GM11168 (cell line): ENCODE results near the gene GAL3ST2.
"Not testable (repeated sequence)": the region's sequence is repeated elsewhere in the genome, so short reads cannot be mapped to it uniquely, and the experiment has no call there.

ENCODE experiments used
- in situ Hi-C: fragments of 300-500 bp; cut with MboI; formaldehyde crosslinking; loops from one replicate; pipeline ENCODE4 v1.12.0; 2022; ENCODE audit warnings: low sequenced_read_pairs; ENCODE audit not compliant: unreplicated experiment

GAL3ST2 gene

DNA sequence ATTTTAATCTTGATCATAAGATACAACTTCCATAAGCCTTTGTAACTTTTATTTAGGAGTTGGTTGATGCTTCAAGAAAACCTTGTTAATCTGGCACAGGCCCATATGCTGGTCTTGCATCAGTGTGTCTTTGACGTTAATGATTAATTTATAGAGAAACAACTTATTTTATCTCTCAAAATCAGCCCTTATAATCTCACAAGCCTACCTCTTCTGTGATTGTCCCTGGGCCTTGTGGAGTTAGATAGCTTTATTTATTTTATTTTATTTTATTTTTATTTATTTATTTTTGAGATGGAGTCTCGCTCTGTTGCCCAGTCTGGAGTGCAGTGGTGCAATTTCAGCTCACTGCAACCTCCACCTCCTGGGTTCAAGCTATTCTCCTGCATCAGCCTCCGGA is 5.4 kb downstream of the GAL3ST2 start:
- in situ Hi-C loops: not testable (repeated sequence)

DNA sequence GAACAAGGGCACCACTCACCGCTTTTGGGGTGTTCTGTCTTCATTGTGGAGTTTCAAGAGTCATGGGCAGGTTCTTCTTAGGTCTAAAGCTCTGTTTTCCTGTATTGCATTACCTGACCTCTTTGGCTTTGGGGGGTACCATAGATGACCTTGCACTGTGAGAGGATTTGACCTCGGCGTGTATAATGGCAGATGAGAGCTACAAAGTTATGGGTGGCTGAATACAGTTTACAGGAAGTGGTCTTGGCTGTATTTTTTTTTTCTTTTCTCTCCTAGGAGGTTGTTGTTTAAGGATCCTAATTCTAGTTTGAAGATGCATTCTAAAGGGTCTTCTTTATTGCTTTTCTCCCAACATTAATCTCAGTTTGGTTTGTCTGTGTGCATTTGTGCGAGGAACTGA is 11.5 kb downstream of the GAL3ST2 start:
- in situ Hi-C loops: no loop called here

DNA sequence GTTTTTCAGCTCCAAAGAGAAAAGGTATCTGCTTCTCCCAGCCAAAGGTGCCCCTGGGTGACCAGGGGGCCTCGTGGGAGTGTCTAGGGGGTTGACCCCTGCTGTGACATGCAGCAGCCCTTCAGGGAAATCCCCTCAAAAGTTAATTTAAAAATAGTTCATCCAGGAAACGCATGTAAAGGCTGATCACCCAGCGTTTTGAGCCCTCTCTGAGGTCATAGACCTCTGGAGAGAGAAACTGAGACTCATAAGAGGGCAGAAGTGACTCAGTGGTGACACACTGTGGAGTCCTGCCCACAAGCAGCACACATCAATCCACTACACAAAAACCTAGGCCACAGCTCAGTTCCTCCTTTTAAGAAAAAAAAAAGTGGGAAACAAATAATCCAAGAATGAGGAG is 11.9 kb downstream of the GAL3ST2 start:
- in situ Hi-C loops: no loop called here

DNA sequence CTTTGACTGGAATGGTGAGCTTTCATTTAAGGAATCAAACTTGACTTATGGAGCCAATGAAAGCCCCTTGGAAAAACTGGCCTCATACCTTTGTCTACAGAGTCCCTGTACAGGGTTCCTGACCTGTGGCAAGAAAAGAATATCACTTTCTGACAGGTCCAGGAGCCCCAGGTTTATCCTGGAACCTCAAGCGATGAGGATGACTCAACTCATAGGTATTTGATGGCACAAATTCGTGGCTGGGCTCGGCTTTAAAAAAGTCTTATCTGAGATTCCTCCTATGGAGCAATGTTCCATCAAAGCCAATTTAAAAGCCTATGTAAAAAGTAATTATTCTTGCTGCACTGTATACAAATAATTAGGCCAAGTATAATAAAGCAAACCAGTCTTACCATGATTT is 14.8 kb downstream of the GAL3ST2 start:
- in situ Hi-C loops: loop anchor here (10.0 kb wide), 1 partner anchor 47 kb away; no protein-coding TSS in a partner anchor

DNA sequence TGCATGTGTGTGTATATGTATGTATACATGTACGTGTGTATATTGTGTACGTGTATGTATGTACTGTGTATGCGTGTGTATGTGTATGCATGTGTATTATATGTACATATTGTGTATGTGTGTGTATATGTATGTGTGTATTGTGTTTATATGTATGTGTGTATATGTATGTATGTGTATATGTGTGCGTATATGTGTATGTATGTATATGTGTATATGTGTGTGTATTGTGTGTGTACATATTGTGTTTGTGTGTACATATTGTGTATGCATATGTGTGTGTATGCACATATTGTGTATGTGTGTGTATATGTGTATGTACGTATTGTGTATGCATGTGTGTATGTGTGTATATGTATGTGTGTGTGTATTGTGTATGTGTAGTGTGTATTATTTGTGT is 16.8 kb downstream of the GAL3ST2 start:
- in situ Hi-C loops: loop anchor here (10.0 kb wide), 1 partner anchor 49 kb away; no protein-coding TSS in a partner anchor

DNA sequence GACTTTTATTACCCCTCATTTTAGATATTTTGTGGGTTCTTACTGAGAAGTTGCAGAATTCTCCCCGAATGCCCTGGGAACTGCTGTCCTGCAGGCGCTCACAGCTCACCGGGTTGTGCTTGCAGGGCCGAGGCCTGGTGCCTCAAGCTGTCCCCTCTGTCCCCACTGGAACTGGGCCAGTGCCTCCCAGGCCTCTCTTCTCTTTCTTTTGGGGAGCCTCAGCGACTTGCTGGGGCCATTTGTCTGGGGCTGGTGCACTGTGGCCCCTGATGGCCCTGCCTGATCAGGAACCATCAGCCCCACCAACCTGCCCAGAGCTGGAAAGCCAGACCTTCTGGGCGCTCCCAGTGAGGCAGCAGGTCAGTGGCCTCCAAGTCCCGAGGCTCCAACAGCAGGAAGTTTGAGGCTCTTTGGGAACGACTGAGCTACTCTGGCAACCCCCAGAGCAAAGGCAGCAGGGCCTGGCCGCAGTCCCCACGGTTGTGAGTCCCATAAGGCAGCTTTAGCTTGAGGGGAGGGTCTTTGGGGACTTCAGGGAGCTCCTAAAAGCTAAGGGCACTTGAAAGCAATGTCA is 17.7 kb downstream of the GAL3ST2 start:
- in situ Hi-C loops: loop anchor here (10.0 kb wide), 1 partner anchor 50 kb away; no protein-coding TSS in a partner anchor

DNA sequence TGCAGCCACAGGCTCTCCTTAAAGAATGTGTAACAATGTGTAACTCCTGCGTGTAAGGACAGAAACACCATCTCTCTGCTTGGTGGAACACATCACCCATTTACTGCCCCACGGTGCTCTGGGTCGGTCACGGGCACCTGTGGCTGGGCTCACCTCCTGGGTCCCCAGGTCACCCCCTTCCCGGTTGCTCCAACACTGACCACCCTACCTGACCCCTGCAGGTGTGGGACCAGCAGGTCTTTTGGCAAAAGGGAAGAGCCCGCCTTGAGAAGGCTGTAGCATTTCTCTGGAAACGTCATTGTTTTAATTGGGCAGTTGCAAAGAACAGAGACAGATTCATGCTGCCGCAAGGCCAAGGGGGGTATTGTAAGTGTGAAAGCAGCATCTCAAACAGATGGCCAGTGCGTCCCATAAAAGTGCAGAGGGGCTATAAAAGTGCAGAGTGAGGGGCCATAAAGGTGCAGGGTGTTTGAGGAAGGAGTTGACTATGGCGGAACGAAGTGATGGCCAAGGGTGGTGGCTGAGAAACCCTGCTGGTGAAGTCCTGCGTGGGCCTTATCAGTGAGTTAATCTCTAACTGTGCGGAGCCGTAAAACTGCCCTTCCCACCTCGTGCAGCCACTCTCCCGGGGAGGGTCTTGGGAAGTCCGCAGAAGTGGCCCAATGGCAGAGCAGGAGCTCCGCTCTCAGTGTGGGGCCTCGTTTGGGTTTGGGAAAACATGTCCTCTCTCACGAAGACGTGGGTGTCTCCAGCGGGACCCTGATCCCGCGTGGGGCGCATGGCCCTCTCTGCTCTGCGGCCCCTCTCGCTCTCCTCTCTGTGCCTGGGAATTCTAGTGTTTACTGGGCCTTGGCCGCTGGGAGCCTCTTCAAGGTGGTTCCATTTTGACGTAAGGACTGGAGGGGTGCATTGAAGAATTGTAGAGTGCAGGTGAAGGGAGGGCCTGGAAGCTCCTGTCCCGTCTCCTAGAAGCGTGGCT is 18.7 kb downstream of the GAL3ST2 start:
- in situ Hi-C loops: loop anchor here (10.0 kb wide), 1 partner anchor 51 kb away; no protein-coding TSS in a partner anchor

DNA sequence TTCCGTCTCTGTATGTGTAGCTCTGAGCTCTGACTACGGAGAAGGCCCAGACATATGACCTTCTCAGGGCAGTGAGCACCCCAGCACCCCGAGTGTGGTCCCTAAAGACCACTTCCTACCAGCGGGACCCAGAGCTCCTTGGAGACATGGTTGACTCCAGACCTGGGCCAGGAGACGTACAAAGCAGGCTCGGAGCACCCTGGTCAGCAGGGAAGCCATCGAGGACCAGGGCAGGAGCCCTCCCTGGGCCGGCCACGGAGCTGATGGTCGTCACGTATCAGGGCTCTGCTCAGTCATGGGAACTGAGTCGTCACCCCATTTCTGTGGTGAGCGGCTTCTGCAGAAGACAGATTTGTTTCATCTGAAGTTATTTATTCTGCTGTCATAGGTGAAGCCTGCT is 19.6 kb downstream of the GAL3ST2 start:
- in situ Hi-C loops: loop anchor here (10.0 kb wide), 1 partner anchor 51 kb away; no protein-coding TSS in a partner anchor

DNA sequence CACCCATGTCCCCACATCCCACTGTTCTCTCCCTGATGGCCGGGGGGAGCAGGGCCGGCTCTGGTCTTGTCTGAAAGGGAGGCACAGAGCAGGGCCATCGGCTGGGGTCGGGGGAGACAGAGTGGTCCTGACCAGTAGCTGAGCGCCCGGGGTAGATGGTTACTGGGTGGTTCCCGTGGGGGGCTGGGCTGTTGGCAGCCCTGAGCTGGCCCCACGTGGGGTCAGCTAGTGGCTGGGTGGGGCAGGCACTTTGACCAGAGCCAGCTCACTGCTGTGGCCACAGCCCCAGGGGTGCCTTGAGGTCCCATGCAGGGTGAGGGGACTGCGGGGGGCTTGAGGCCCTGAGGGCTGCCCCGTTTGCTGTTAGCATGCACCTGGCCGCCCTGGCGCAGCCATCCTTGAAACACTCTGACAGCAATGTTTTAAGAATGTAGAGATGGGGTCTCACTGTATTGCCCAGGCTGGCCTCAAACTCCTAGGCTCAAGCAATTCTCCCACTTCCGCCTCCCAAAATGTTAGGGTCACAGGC is 20.1 kb downstream of the GAL3ST2 start:
- in situ Hi-C loops: loop anchor here (10.0 kb wide), 1 partner anchor 52 kb away; no protein-coding TSS in a partner anchor

DNA sequence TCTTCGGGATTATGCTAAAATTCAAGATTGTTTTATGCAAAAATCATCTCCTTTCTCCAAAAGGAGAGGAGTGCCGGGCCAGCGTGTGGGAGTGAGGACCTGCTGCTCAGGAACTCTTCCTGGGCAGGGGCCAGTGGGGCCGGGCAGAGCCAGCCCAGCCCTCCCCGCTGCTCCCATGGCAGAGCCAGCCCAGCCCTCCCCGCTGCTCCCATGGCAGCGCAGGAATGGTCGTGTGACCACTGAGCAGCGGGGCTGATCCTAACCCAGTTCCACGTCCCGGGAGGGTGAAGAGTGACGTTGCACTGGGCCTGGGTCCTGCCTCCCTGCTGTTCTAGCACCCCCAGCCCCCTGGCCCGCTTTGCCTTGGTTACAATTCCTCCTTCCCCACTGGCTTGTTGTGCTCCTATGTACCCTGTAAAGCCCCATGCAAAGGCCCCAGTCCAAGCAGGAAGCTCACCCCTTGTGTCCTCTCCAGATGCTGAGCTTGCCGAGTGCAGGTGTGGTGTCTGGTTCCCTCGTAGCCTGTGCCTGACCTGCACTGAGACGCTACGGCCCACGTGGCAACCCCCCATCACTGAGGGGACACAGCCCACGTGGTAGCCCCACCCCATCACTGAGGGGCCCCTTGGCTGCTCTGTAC is 20.9 kb downstream of the GAL3ST2 start:
- in situ Hi-C loops: loop anchor here (10.0 kb wide), 1 partner anchor 53 kb away; no protein-coding TSS in a partner anchor

DNA sequence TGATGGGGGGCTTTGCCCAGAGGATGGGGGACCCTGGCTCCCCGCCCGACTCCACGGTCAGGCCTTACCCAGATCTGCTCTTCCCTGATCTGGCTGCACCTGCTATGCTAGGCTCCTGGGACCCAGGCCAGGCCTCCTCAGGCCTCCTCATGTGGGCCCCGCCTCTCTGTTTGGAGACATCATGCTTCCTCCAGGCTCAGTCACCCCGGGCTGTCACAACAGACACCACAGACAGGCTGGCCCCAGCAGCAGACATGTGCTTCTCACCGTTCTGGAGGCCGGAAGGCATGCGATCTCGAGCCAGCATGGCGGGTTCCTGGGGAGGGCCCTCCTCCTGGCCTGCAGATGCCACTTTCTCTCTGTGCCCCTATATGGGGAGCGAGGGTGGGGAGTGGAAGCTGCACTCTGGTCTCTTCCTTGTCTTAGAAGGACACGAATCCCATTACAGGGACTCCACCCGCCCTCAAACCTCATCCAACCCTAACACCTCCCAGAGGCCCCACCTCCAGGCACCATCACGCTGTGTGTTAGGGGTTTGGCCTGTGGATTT is 21.5 kb downstream of the GAL3ST2 start:
- in situ Hi-C loops: loop anchor here (10.0 kb wide), 1 partner anchor 53 kb away; no protein-coding TSS in a partner anchor

DNA sequence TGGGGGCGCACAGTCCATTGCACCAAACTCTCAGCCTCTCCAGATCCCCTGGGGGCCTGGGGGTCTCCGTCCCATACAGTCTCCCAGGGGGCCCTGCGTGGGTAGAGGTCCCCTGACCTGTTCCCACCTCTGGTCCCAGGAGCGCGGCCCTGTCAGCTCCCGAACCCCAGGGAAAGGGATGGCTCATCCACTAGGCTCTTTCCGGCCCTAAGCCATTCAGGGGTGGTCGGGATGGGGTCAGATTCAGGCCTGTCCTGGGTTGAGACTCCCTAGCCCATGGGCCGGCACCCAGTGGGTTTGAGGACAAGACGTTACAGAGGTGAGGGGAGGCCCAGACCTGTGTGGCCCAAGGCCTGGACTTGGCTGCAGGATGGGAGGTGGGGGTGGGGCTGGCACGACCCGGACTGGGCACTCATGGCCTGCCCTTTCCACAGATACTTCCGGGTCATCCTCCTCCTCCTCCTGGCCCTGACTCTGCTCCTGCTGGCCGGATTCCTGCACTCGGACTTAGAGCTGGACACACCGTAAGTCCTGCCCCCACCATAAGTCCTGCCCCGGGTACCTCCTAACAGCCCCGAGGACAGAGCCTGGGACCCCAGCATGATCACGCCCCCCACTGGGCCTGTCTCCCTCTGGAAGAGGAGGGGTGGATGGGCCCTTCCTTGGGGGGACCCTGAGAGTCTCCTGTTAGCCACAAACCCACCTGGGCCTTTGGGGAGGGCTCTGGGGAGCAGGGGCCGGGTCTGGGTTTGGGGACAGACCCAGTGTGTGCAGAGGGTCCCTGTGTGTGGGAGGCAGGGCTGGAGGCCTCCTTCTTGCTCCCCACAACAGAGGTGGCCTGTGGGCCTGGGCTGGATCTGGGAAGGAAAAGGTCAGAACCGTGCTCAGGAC is 22.3 kb downstream of the GAL3ST2 start:
- in situ Hi-C loops: loop anchor here (10.0 kb wide), 1 partner anchor 54 kb away; no protein-coding TSS in a partner anchor

DNA sequence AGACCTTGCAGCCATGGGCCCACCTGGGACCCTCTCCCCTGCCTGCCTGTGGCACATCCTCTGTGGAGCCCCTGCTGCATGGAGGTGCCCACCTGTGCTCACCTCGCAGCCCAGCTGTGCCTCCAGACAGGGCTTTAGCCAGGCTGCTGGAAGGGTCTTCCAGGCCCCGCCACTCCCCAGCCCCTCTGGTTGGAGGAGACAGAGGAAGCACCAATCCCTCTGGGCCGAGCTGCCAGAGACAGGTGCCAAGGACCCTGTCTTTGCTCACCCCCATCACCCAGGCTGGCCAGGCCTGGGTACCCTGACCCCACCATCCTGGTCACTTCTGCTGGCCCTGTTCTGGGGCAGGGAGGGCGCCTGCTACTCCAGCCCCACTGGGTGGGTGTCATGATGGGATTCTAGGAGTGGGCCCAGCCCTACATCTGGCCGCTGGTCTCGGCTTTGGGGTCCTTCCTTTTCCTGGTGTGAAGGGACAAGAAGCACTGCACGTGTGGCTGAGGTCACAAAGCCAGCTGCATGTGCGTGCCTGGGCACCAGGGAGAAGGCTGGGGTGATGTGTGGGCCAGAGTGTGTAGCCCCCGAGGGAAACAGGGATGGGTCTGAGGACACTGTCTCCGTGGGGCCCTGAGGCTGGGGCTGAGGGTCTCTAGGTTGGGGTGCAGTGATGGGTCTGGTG is 23.0 kb downstream of the GAL3ST2 start:
- in situ Hi-C loops: loop anchor here (10.0 kb wide), 1 partner anchor 55 kb away; no protein-coding TSS in a partner anchor

DNA sequence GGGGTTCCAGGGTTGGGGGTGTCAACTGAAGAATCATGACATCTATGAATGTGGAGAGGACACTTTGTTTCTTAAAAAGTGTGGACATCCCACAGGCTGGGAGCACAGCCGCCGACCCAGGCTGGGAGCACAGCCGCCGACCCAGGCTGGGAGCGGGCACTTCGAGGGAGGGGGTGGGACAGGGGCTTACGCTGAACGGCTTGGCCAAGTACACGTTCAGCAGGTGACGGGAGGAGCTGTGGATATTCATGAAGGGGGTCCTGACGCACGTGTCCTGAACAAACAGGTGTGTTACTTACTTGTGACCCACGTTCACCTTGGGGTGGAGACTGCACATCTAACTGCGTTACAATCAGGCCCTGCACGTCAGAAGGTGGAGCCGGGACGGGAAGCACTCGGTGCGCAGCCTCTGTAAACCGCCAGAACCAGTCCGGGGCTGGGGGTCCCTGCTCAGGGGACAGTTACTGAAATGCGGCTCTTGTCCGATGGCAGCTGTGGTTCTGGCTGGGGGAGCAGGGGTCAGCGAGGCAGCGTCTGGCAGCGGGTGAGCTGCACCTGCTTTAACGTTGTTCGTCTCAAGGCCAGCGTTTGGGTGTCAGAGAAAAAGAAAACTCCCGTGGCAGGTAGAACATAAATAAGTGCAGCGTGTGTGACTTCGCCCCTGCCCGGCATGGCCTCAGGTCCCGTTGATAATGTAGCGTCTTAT is 23.7 kb downstream of the GAL3ST2 start:
- in situ Hi-C loops: not testable (repeated sequence)

DNA sequence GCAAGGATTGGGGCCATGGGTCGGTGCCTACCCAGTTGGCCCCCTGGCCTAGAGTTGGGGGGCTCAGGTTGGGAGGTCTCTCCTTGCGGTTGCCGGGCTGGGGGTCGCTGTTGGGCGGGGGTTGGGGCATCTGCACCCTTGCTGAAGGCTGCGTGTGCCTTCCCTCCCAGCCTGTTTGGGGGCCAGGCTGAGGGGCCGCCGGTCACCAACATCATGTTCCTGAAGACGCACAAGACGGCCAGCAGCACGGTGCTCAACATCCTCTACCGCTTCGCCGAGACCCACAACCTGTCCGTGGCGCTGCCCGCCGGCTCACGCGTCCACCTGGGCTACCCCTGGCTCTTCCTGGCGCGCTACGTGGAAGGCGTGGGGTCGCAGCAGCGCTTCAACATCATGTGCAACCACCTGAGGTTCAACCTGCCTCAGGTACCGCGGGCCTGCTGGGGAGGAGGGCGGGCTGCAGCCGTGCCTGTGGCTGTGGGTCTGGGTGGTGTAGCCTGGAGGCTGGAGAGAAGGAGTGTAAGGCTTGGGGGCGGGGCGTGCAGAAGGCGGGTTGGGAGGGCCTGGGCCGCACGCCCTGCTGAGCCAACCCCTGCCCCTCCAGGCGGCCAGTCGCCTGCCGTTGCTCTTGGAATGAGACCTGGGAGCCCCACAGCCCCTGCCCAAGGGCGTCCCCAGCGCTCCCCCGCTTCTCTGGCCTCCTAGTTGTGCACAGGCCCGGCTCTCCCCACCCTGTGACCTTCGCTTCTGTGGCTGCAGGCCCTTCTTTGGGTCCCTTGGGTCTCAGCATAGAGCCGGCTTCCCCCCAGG is 25.2 kb downstream of the GAL3ST2 start:
- in situ Hi-C loops: no loop called here

DNA sequence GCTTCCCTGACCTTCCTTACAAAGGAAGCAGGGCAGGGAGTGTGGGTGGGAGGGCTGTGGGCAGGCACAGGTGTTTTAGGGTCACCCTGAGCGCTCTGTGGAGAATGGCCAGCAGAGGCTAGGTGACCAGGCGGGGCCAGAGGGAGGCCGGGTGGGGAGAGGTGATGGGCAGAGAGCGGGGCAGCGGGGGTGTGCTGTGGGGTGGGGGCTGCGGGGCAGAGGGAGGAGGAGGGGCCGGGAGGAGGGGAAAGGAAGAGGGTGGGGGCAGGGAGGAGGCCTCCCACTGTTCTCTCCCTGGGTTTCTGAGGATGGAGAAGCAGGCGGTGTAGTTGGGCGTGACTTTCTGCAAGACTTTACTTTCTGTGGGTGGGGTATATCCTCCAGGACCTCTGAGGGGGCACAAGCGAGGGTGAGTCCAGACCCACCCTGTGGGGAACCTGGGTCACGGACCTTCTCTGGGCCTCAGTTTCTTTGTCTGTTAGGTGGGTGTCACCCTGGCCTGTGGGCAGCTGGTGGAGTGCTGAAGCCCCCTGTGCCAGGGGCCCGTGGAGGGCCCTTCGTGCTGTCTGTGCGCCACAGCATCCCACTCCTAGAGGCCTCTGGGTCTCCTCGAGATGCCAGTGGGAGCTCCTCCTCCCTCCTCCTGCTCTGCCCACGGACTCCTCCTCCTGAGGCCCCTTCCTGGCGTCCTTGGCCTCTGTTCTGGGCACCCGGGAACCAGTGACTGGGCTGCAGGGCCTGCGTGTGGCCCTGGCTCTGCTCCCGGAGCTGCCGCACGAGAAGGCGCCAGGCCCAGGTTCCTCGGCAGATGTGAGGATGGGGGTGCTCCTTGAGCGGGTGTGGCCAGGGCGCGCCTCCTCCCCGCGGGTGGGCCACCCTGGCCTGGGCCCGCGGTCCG is 26.0 kb downstream of the GAL3ST2 start:
- in situ Hi-C loops: no loop called here
